Mammary epithelial cell (primary cell): ENCODE results near the gene ULK1.

ENCODE experiments used
- CTCF ChIP-seq, 2 donors: IDR thresholded peaks in 1 of 2; conservative IDR thresholded peaks in 1 of 2; 2 replicates each; pipeline ENCODE4 v1.5.1; 2011 to 2012; ENCODE audit warnings: inconsistent platforms in 2 of 2, low read length in 2 of 2, mild to moderate bottlenecking in 2 of 2, control low read depth in 1 of 2, low read depth in 1 of 2; ENCODE audit not compliant: insufficient read depth in 1 of 2; ENCODE audit errors: extremely low read depth in 1 of 2
- EZH2 ChIP-seq: IDR thresholded peaks from 2 replicates; pipeline ENCODE4 v1.6.1; 2012; ENCODE audit warnings: low read length, inconsistent platforms, borderline replicate concordance

- TF ChIP-seq CTCF (conservative IDR thresholded peaks at IDR 0.05 in 1 of 2, IDR thresholded peaks at IDR 0.05 in 1 of 2; ENCODE audit: extremely low read depth in 1 of 2, insufficient read depth in 1 of 2, low read depth in 1 of 2, low read length in 2 of 2) (no peak), EZH2 (no peak)
Observed at GRCh38 chr12:131894981-131895639, 688 bp downstream of the ULK1 start.
